HG03432 (cell line): Measurements from ENCODE around the gene C6orf163.

Experiments used
- ATAC-seq: cut with Tn5 transposase; IDR thresholded peaks from one replicate; pipeline ENCODE4 v1.9.1; 2021; ENCODE audit warnings: mild to moderate bottlenecking, moderate library complexity; ENCODE audit not compliant: unreplicated experiment

The C6orf163 gene

GRCh38 chr6:87356181-87356580, 11.6 kb downstream of the C6orf163 start:
- ATAC-seq: no peak

GRCh38 chr6:87357479-87358196, 13.0 kb downstream of the C6orf163 start:
- no peak for ATAC-seq

- no peak for ATAC-seq
Measured at GRCh38 chr6:87364602-87365252, 20.1 kb downstream of the C6orf163 start.

- no peak for ATAC-seq
Measured at GRCh38 chr6:87366072-87366827, 21.6 kb downstream of the C6orf163 start.

GRCh38 chr6:87366899-87367298, 22.3 kb downstream of the C6orf163 start:
- ATAC-seq: no peak

- no peak for ATAC-seq
Measured at GRCh38 chr6:87373377-87373776, 28.8 kb downstream of the C6orf163 start.

- ATAC-seq: no peak
Measured at GRCh38 chr6:87375315-87375714, 30.7 kb downstream of the C6orf163 start.

GRCh38 chr6:87376643-87377042, 32.0 kb downstream of the C6orf163 start:
- no peak for ATAC-seq

GRCh38 chr6:87378947-87379346, 34.3 kb downstream of the C6orf163 start:
- ATAC-seq: peak; percentile 78

GRCh38 chr6:87382861-87383260, 38.2 kb downstream of the C6orf163 start:
- ATAC-seq: no peak

GRCh38 chr6:87384038-87384437, 39.4 kb downstream of the C6orf163 start:
- ATAC-seq: no peak

GRCh38 chr6:87384449-87384848, 39.8 kb downstream of the C6orf163 start:
- ATAC-seq: no peak

GRCh38 chr6:87391334-87391733, 46.7 kb downstream of the C6orf163 start:
- peak; percentile 67 for ATAC-seq

- peak; percentile 86 for ATAC-seq
Measured at GRCh38 chr6:87393026-87393622, 48.5 kb downstream of the C6orf163 start.

GRCh38 chr6:87395431-87395830, 50.8 kb downstream of the C6orf163 start:
- no peak for ATAC-seq

GRCh38 chr6:87396595-87397392, 52.2 kb downstream of the C6orf163 start:
- peak; percentile 59 for ATAC-seq

- ATAC-seq: no peak
Measured at GRCh38 chr6:87397656-87398055, 53.0 kb downstream of the C6orf163 start.

- no peak for ATAC-seq
Measured at GRCh38 chr6:87401832-87402231, 57.2 kb downstream of the C6orf163 start.

GRCh38 chr6:87407561-87407900, 62.9 kb downstream of the C6orf163 start:
- peak; percentile 23 for ATAC-seq

GRCh38 chr6:87407901-87408720, 63.5 kb downstream of the C6orf163 start, which contains the start of gene CFAP206:
Gene CFAP206, plus strand, starts transcription at chr6:87407972. Its CDS starts 1,868 bp downstream, at chr6:87409840.
- peak; percentile 89 for ATAC-seq
